ENCODE measurements around the gene TST. TPM values are rescaled to one million over a fixed set of nuclear protein-coding genes. Genes with fewer than 3 reads are reported as not detected.

TST gene
- polyA plus RNA-seq, 1 of the 3 experiments (the other 2 are of a cell fraction): 49.4 TPM

GRCh38 chr22:37056246-37056645 lies 37.0 kb upstream of the TST start:
- no peaks in the 10 kb centered on the region for H3F3A ChIP-seq (replicated peaks; ENCODE audit: insufficient read depth)
- no peaks in the 10 kb centered on the region for H3K9me2 ChIP-seq
- H3K4me3 ChIP-seq (ENCODE audit: low read depth in 2 of 2, low read length in 1 of 2): no peak overlapping the region
- TF ChIP-seq EP300 (IDR thresholded peaks at IDR 0.05; ENCODE audit: borderline replicate concordance in 1 of 2, low read depth in 1 of 2, low read length in 1 of 2) (no peak), SMC3 (IDR thresholded peaks at IDR 0.05; ENCODE audit: low read depth, low read length) (no peak), RFX5 (IDR thresholded peaks at IDR 0.05; ENCODE audit: low read length) (no peak), NFIC (IDR thresholded peaks at IDR 0.05; ENCODE audit: borderline replicate concordance) (no peak), NRF1 (IDR thresholded peaks at IDR 0.05; ENCODE audit: low read depth, low read length) (no peak), RCOR1 (IDR thresholded peaks at IDR 0.05; ENCODE audit: low read length) (no peak), POLR2AphosphoS5 (IDR thresholded peaks at IDR 0.05; ENCODE audit: low read depth, low read length) (no peak), GATA2 (CRISPR knock-in tag; IDR thresholded peaks at IDR 0.05) (no peak), CHD2 (IDR thresholded peaks at IDR 0.05; ENCODE audit: low read length, partially characterized antibody) (no peak), CTCF (IDR thresholded peaks at IDR 0.05) (no peak), JUND (IDR thresholded peaks at IDR 0.05) (no peak), MEF2A (IDR thresholded peaks at IDR 0.05; ENCODE audit: borderline replicate concordance, low read depth) (no peak)
- TF ChIP-seq, protein P1, sequence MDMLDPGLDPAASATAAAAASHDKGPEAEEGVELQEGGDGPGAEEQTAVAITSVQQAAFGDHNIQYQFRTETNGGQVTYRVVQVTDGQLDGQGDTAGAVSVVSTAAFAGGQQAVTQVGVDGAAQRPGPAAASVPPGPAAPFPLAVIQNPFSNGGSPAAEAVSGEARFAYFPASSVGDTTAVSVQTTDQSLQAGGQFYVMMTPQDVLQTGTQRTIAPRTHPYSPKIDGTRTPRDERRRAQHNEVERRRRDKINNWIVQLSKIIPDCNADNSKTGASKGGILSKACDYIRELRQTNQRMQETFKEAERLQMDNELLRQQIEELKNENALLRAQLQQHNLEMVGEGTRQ (IDR thresholded peaks at IDR 0.05; ENCODE audit: borderline replicate concordance, low read depth, low read length): no peak
- H3K4me1 ChIP-seq (ENCODE audit: control insufficient read depth in 1 of 2, insufficient read depth in 2 of 2, low read depth in 1 of 2, low read length in 1 of 2): peaks cover 0 to 10% of the 10 kb centered on the region in 2 experiments; a peak in 1 of 4 replicates
- H3K79me2 ChIP-seq (ENCODE audit: insufficient read depth): peaks cover 16% of the 10 kb centered on the region; the same call in 1 of the 2 replicates
- ChIA-PET POLR2A (no interaction called here), CTCF (interaction anchor here (1.2 to 1.6 kb wide), 3 partner anchors 20 to 143 kb away, joined by 3 read pairs; no protein-coding TSS in a partner anchor)
- no peak overlapping the region for H3K4me2 ChIP-seq
- WGBS (ENCODE audit: low lambda C conversion rate): 94% methylated on average over 11 of the region's 13 CpGs
- no peaks in the 10 kb centered on the region for H4K20me1 ChIP-seq (ENCODE audit: insufficient read depth)
- H3K27me3 ChIP-seq (ENCODE audit: insufficient read depth): no peaks in the 10 kb centered on the region
- no peak for DNase-seq
- no peak overlapping the region for H3K9ac ChIP-seq
- H2AFZ ChIP-seq (ENCODE audit: low read depth): no peak overlapping the region
- H3K9me3 ChIP-seq: no peaks in the 10 kb centered on the region
- H3K36me3 ChIP-seq (replicated peaks in 1 of 2; ENCODE audit: control insufficient read depth in 1 of 2, insufficient read depth in 2 of 2, low read length in 1 of 2): peaks cover 0 to 59% of the 10 kb centered on the region in 2 experiments
- no peak overlapping the region for H3K27ac ChIP-seq (ENCODE audit: low read depth in 2 of 2, low read length in 1 of 2)

DNA sequence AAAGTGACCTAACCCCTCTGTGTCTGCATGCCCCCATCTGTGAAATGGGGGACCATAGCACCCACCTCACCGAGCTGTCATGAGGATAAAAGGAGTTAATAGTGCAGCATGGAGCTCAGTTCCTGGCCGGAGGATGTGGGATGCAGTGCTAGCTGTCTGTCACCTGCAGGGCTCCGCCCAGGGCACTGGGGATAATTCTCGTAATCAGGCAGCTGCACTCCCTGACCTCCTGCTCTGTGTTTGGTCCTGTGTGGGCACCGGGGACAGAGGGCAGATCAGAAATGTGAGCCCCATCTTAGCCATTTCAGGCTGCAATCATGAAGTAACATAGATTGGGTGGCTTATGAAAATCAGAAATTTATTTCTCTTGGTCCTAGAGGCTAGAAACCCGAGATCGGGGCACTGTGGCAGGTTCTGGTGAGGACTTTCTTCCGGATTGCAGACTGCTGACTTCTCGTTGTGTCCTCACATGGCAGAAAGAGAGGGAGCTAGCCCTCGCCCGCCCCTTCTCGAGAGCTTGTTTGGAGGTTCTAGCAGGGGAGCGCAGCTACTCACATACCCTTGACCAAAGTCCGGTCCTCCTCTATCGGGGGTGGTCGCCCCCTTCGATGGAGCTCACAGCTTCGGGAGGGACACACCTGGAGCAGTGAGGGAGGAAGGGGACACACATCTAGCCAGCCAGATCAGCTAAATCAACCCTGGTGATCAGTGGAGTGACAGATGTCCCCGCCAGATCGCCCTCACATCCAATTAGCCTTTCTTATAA lies 35.5 kb upstream of the TST start:
- CTCF ChIA-PET: interaction anchor here (1.2 to 1.4 kb wide), 3 partner anchors 9 to 32 kb away, joined by 3 read pairs; no protein-coding TSS in a partner anchor
- no peaks in the 10 kb centered on the region for H3F3A ChIP-seq (replicated peaks; ENCODE audit: insufficient read depth)
- H3K4me1 ChIP-seq (ENCODE audit: control insufficient read depth in 1 of 2, insufficient read depth in 2 of 2, low read depth in 1 of 2, low read length in 1 of 2): peaks cover 0 to 10% of the 10 kb centered on the region in 2 experiments; a peak in 1 of 4 replicates

More for the DNA sequence above, 35.5 kb upstream of the TST start:
- no peak overlapping the region for H3K9ac ChIP-seq
- no peaks in the 10 kb centered on the region for H3K9me3 ChIP-seq
- no peak overlapping the region for H3K4me3 ChIP-seq (ENCODE audit: low read depth in 2 of 2, low read length in 1 of 2)
- H3K27ac ChIP-seq (ENCODE audit: low read depth in 2 of 2, low read length in 1 of 2): no peak overlapping the region
- DNase-seq: no peak
- no peak overlapping the region for H3K4me2 ChIP-seq
- no peaks in the 10 kb centered on the region for H4K20me1 ChIP-seq (ENCODE audit: insufficient read depth)
- TF ChIP-seq NFIC (IDR thresholded peaks at IDR 0.05; ENCODE audit: borderline replicate concordance) (no peak), SIN3A (IDR thresholded peaks at IDR 0.05; ENCODE audit: borderline replicate concordance, low read depth, low read length) (no peak), RXRA (IDR thresholded peaks at IDR 0.05; ENCODE audit: borderline replicate concordance, low read depth) (no peak), ELF1 (IDR thresholded peaks at IDR 0.05) (no peak), USF1 (IDR thresholded peaks at IDR 0.05; ENCODE audit: borderline replicate concordance, low read depth) (no peak), GABPA (IDR thresholded peaks at IDR 0.05; ENCODE audit: low read depth) (no peak)
- TF ChIP-seq, protein P2, sequence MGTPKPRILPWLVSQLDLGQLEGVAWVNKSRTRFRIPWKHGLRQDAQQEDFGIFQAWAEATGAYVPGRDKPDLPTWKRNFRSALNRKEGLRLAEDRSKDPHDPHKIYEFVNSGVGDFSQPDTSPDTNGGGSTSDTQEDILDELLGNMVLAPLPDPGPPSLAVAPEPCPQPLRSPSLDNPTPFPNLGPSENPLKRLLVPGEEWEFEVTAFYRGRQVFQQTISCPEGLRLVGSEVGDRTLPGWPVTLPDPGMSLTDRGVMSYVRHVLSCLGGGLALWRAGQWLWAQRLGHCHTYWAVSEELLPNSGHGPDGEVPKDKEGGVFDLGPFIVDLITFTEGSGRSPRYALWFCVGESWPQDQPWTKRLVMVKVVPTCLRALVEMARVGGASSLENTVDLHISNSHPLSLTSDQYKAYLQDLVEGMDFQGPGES (IDR thresholded peaks at IDR 0.05; ENCODE audit: low read depth, low read length): no peak
- POLR2A ChIA-PET: no interaction called here
- no peaks in the 10 kb centered on the region for H3K27me3 ChIP-seq (ENCODE audit: insufficient read depth)
- peaks cover 16% of the 10 kb centered on the region; the same call in 1 of the 2 replicates for H3K79me2 ChIP-seq (ENCODE audit: insufficient read depth)
- WGBS (ENCODE audit: low lambda C conversion rate): 96% methylated on average over 16 of the region's 20 CpGs
- H3K9me2 ChIP-seq: no peaks in the 10 kb centered on the region
- H2AFZ ChIP-seq (ENCODE audit: low read depth): no peak overlapping the region
- peaks cover 0 to 53% of the 10 kb centered on the region in 2 experiments for H3K36me3 ChIP-seq (replicated peaks in 1 of 2; ENCODE audit: control insufficient read depth in 1 of 2, insufficient read depth in 2 of 2, low read length in 1 of 2)

All from SK-N-SH (cell line).